HepG2 (cell line): ENCODE measurements around the gene C14orf119. TPM values are rescaled to one million over a fixed set of nuclear protein-coding genes. Genes with fewer than 3 reads are reported as not detected.

Source experiments
- NFYB ChIP-seq: sonication (generic); formaldehyde crosslinking; IDR thresholded peaks from 2 replicates; pipeline ENCODE4 v1.4.0; 2020; ENCODE audit warnings: missing genetic modification reagents
- RBFOX2 ChIP-seq: fragments of 200-400 bp; formaldehyde crosslinking; IDR thresholded peaks from 2 replicates; pipeline ENCODE4 v1.6.1; 2017; ENCODE audit warnings: low read depth, mild to moderate bottlenecking, low read length
- SRSF1 ChIP-seq: fragments of 200-400 bp; formaldehyde crosslinking; optimal IDR thresholded peaks from 2 replicates; pipeline ENCODE3; 2017; ENCODE audit warnings: mild to moderate bottlenecking, low read depth, low read length, moderate library complexity
- SSRP1 ChIP-seq: IDR thresholded peaks from 2 replicates; pipeline ENCODE4 v1.6.1; 2016; ENCODE audit warnings: control low read depth
- TCF12 ChIP-seq, 2 experiments: fragments of 450-650 bp in 1 of 2; sonication (generic) in 1 of 2; formaldehyde crosslinking in 1 of 2; IDR thresholded peaks; 2 replicates each; pipeline versions ENCODE4 v1.6.1 to v1.8.0; 2017 to 2022; ENCODE audit warnings: antibody characterized with exemption in 1 of 2, mild to moderate bottlenecking in 1 of 2, missing genetic modification reagents in 1 of 2, moderate library complexity in 1 of 2
- ZFP36L1 ChIP-seq: sonication (generic); formaldehyde crosslinking; IDR thresholded peaks from 2 replicates; pipeline ENCODE4 v1.8.0; 2022; ENCODE audit warnings: mild to moderate bottlenecking, missing genetic modification reagents, moderate library complexity
- ZNF253 ChIP-seq: sonication (generic); formaldehyde crosslinking; IDR thresholded peaks from 2 replicates; pipeline ENCODE4 v1.8.0; 2022; ENCODE audit warnings: mild to moderate bottlenecking, missing genetic modification reagents, borderline replicate concordance
- ZNF350 ChIP-seq: sonication (generic); formaldehyde crosslinking; IDR thresholded peaks from 2 replicates; pipeline ENCODE4 v1.4.0; 2020; ENCODE audit warnings: mild to moderate bottlenecking, low read depth, missing genetic modification reagents, borderline replicate concordance
- polyA plus RNA-seq, 8 experiments: library from polyadenylated mRNA; depleted of rRNA in 3 of 8; stranded (reverse) in 7 of 8; unstranded in 1 of 8; fragments of >200 nt; fragmentation: Illumina TruSeq in 4 of 8; extraction: Trizol in 4 of 8; gene quantifications; 2 replicates each; pipeline versions ENCODE4 v1.2.1 to v1.2.3, GENCODE V29; 2011 to 2016; ENCODE audit warnings: low read depth in 4 of 8, missing spikeins in 1 of 8, mixed read lengths in 1 of 8; ENCODE audit not compliant: insufficient read depth in 1 of 8
- total RNA-seq, 5 experiments: library from RNA; depleted of rRNA; stranded (reverse); fragments of >200 nt; fragmentation: Illumina TruSeq; extraction: Trizol; gene quantifications; 2 replicates each; pipeline ENCODE4 v1.2.3, GENCODE V29; 2016; ENCODE audit warnings: low read depth in 1 of 5
- TF ChIP-seq, protein P1 (sequence below): IDR thresholded peaks from 2 replicates; pipeline ENCODE4 v1.6.1; 2016; ENCODE audit warnings: mild to moderate bottlenecking
- TF ChIP-seq, protein P2 (sequence below): sonication (generic); formaldehyde crosslinking; IDR thresholded peaks from 2 replicates; pipeline ENCODE4 v1.5.0; 2020; ENCODE audit warnings: mild to moderate bottlenecking, missing genetic modification reagents
- TF ChIP-seq, protein P3 (sequence below): IDR thresholded peaks from 2 replicates; pipeline ENCODE4 v1.6.1; 2012; ENCODE audit warnings: low read length, improper control_type of control experiment

Gene C14orf119
- total and polyA plus RNA-seq, 2 of the 13 experiments (the other 11 are each of a cell fraction or from before 2014, with no cell fraction given), result 117 to 206 TPM

DNA sequence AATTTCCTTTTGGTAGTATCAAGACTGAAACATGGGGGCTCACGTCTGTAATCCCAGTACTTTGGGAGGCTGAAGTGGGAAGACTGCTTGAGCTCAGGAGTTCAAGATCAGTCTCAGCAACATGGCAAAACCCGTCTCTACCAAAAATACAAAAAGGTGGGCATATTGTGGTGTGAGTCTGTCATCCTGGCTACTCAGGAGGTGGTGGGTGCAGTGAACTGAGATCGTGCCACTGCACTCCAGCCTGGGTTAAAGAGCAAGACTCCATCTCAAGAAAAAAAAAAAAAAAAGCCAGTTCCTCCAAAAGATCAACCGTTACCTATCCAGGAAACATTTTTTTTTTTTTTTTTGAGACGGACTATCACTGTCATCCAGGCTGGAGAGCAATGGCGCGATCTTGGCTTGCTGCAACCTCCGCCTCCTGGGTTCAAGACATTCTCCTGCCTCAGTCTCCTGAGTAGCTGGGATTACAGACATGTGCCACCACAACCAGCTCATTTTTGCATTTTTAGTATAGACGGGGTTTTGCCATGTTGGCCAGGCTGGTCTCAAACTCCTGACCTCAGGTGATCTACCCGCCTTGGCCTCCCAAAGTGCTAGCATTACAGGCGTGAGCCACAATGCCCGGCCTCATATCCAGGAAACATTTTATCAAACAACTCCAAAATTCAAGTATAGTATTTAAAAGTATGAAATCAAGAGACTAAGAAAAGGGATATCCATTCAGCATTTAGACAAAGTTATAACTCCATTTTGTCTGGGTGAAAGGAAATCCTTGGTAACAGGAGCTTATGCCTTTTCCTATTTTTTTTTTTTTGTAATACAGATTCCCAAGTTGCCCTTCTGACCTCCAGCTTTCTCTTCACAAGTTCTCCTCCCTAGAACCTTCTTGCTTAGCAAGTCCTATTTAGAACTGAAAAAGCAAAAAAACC is 3.7 kb upstream of the C14orf119 start (continued):
- TF ChIP-seq, protein P1, sequence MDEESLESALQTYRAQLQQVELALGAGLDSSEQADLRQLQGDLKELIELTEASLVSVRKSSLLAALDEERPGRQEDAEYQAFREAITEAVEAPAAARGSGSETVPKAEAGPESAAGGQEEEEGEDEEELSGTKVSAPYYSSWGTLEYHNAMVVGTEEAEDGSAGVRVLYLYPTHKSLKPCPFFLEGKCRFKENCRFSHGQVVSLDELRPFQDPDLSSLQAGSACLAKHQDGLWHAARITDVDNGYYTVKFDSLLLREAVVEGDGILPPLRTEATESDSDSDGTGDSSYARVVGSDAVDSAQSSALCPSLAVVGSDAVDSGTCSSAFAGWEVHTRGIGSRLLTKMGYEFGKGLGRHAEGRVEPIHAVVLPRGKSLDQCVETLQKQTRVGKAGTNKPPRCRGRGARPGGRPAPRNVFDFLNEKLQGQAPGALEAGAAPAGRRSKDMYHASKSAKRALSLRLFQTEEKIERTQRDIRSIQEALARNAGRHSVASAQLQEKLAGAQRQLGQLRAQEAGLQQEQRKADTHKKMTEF (CRISPR knock-in tag), result no peak
- no peak for TF ChIP-seq ZFP36L1
- 0 out of 2 replicates have a peak, but pooled peaks have one; percentile 54 for TF ChIP-seq SSRP1
- TF ChIP-seq ZNF253, result 0 out of 2 replicates have a peak, but pooled peaks have one; percentile 11
- TF ChIP-seq, protein P2, sequence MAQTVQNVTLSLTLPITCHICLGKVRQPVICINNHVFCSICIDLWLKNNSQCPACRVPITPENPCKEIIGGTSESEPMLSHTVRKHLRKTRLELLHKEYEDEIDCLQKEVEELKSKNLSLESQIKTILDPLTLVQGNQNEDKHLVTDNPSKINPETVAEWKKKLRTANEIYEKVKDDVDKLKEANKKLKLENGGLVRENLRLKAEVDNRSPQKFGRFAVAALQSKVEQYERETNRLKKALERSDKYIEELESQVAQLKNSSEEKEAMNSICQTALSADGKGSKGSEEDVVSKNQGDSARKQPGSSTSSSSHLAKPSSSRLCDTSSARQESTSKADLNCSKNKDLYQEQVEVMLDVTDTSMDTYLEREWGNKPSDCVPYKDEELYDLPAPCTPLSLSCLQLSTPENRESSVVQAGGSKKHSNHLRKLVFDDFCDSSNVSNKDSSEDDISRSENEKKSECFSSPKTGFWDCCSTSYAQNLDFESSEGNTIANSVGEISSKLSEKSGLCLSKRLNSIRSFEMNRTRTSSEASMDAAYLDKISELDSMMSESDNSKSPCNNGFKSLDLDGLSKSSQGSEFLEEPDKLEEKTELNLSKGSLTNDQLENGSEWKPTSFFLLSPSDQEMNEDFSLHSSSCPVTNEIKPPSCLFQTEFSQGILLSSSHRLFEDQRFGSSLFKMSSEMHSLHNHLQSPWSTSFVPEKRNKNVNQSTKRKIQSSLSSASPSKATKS (CRISPR knock-in tag), result no peak
- no peak for TF ChIP-seq TCF12 (IDR thresholded peaks at IDR 0.05)
- TF ChIP-seq TCF12 (CRISPR knock-in tag; IDR thresholded peaks at IDR 0.05), result no peak
- TF ChIP-seq RBFOX2, result peak; percentile 52; the same call in 1 of the 2 replicates
- no peak for TF ChIP-seq SRSF1
- TF ChIP-seq, protein P3, sequence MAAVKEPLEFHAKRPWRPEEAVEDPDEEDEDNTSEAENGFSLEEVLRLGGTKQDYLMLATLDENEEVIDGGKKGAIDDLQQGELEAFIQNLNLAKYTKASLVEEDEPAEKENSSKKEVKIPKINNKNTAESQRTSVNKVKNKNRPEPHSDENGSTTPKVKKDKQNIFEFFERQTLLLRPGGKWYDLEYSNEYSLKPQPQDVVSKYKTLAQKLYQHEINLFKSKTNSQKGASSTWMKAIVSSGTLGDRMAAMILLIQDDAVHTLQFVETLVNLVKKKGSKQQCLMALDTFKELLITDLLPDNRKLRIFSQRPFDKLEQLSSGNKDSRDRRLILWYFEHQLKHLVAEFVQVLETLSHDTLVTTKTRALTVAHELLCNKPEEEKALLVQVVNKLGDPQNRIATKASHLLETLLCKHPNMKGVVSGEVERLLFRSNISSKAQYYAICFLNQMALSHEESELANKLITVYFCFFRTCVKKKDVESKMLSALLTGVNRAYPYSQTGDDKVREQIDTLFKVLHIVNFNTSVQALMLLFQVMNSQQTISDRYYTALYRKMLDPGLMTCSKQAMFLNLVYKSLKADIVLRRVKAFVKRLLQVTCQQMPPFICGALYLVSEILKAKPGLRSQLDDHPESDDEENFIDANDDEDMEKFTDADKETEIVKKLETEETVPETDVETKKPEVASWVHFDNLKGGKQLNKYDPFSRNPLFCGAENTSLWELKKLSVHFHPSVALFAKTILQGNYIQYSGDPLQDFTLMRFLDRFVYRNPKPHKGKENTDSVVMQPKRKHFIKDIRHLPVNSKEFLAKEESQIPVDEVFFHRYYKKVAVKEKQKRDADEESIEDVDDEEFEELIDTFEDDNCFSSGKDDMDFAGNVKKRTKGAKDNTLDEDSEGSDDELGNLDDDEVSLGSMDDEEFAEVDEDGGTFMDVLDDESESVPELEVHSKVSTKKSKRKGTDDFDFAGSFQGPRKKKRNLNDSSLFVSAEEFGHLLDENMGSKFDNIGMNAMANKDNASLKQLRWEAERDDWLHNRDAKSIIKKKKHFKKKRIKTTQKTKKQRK, result no peak
- TF ChIP-seq NFYB, result no peak
- TF ChIP-seq ZNF350 (CRISPR knock-in tag), result no peak
